Hypothalamus (tissue), 51 donors: ENCODE data around the gene DEFB108B.
A peak's percentile ranks its signal among the peaks of the same experiment; 100 is the strongest.
"Not testable (repeated sequence)": the region's sequence is repeated elsewhere in the genome, so short reads cannot be mapped to it uniquely, and the experiment has no call there.

Experiments
- DNase-seq, 51 donors: peaks; one replicate each; lab custom pipeline; 2025; lab: John Stamatoyannopoulos, UW

Gene DEFB108B

GRCh38 chr11:71832811-71833210, at the start of gene DEFB108B:
Gene DEFB108B (plus strand): TSS chr11:71833200. CDS start chr11:71833200, 0 bp downstream.
- not testable (repeated sequence) for DNase-seq

GRCh38 chr11:71786114-71786847, 46.7 kb upstream of the DEFB108B start:
- DNase-seq, result peak in 7 of 51 donors; percentile 51 to 98 (median 91)

- peak in 44 of 51 donors; percentile 79 to 99 (median 97) for DNase-seq
These were observed 46.2 kb upstream of the DEFB108B start for GRCh38 chr11:71786848-71787097.

- DNase-seq, result peak in 50 of 51 donors; percentile 67 to 97 (median 92)
These were observed 45.7 kb upstream of the DEFB108B start for GRCh38 chr11:71787098-71787823.

GRCh38 chr11:71787824-71788454, 45.1 kb upstream of the DEFB108B start:
- DNase-seq, result peak in 4 of 51 donors; percentile 12 to 33 (median 27)

- DNase-seq, result peak in 1 of 51 donors; percentile 28
These were observed 43.4 kb upstream of the DEFB108B start for GRCh38 chr11:71789444-71790196.

GRCh38 chr11:71791111-71791510, 41.9 kb upstream of the DEFB108B start:
- not testable (repeated sequence) for DNase-seq

GRCh38 chr11:71792621-71793235, 40.3 kb upstream of the DEFB108B start:
- DNase-seq, result peak in 26 of 51 donors; percentile 3 to 68 (median 31)

- not testable (repeated sequence) for DNase-seq
These were observed 38.5 kb upstream of the DEFB108B start for GRCh38 chr11:71794386-71795040.

- not testable (repeated sequence) for DNase-seq
These were observed 37.8 kb upstream of the DEFB108B start for GRCh38 chr11:71795236-71795635.

GRCh38 chr11:71796016-71796415, 37.0 kb upstream of the DEFB108B start:
- not testable (repeated sequence) for DNase-seq

- DNase-seq, result not testable (repeated sequence)
These were observed 36.2 kb upstream of the DEFB108B start for GRCh38 chr11:71796781-71797180.

GRCh38 chr11:71799556-71800128, 33.4 kb upstream of the DEFB108B start:
- not testable (repeated sequence) for DNase-seq

- DNase-seq, result peak in 46 of 51 donors; percentile 4 to 88 (median 46)
These were observed 32.6 kb upstream of the DEFB108B start for GRCh38 chr11:71800335-71800953.

- DNase-seq, result not testable (repeated sequence)
These were observed 32.0 kb upstream of the DEFB108B start for GRCh38 chr11:71801026-71801425.

- DNase-seq, result not testable (repeated sequence)
These were observed 30.1 kb upstream of the DEFB108B start for GRCh38 chr11:71802874-71803273.

- not testable (repeated sequence) for DNase-seq
These were observed 28.6 kb upstream of the DEFB108B start for GRCh38 chr11:71804158-71804947.

- not testable (repeated sequence) for DNase-seq
These were observed 20.5 kb upstream of the DEFB108B start for GRCh38 chr11:71812529-71812928.
